Neural cell (in vitro differentiated cells): ENCODE data around the gene CENPS. TPM values are rescaled to one million over a fixed set of nuclear protein-coding genes. Genes with fewer than 3 reads are reported as not detected.

ENCODE experiments used
- H2AFZ ChIP-seq: fragments of 200-600, 300-800 bp; sonication (generic), shearing (Covaris generic); 2 replicates; pipeline ENCODE4 v1.6.0; 2014; ENCODE audit warnings: low read depth, mild to moderate bottlenecking, antibody characterized with exemption, low read length, moderate library complexity
- H3F3A ChIP-seq: fragments of 200-600 bp; shearing (Covaris generic); 2 replicates; pipeline ENCODE4 v1.6.1; 2016; ENCODE audit warnings: mild to moderate bottlenecking, moderate library complexity, mixed read lengths, antibody characterized with exemption, low read length; ENCODE audit not compliant: insufficient read depth, poor library complexity, severe bottlenecking
- H3K27ac ChIP-seq: fragments of 200-600, 300-800 bp; sonication (generic), shearing (Covaris generic); 2 replicates; pipeline ENCODE4 v1.5.1; 2014; ENCODE audit warnings: mild to moderate bottlenecking, low read length, moderate library complexity
- H3K27me3 ChIP-seq: fragments of 300-800, 200-600 bp; sonication (generic), shearing (Covaris generic); 2 replicates; pipeline ENCODE4 v1.6.0; 2014; ENCODE audit warnings: mild to moderate bottlenecking, low read depth, low read length, moderate library complexity; ENCODE audit not compliant: insufficient read depth
- H3K36me3 ChIP-seq: fragments of 300-800, 200-600 bp; sonication (generic), shearing (Covaris generic); 2 replicates; pipeline ENCODE4 v1.5.1; 2014; ENCODE audit warnings: mild to moderate bottlenecking, antibody characterized with exemption, low read length, moderate library complexity; ENCODE audit not compliant: insufficient read depth
- H3K4me2 ChIP-seq: fragments of 300-800, 200-600 bp; sonication (generic), shearing (Covaris generic); 2 replicates; pipeline ENCODE4 v1.6.0; 2014; ENCODE audit warnings: mild to moderate bottlenecking, low read length
- H3K4me3 ChIP-seq: fragments of 300-800, 200-600 bp; sonication (generic), shearing (Covaris generic); 2 replicates; pipeline ENCODE4 v1.5.1; 2014; ENCODE audit warnings: mild to moderate bottlenecking, low read length, moderate library complexity
- H3K79me2 ChIP-seq: fragments of 200-600 bp; shearing (Covaris generic); replicated peaks from 2 replicates; pipeline ENCODE4 v1.6.0; 2014; ENCODE audit warnings: mild to moderate bottlenecking, low read length, moderate library complexity; ENCODE audit not compliant: insufficient read depth
- H3K9ac ChIP-seq: fragments of 300-800, 200-600 bp; sonication (generic), shearing (Covaris generic); 2 replicates; pipeline ENCODE4 v1.6.1; 2016; ENCODE audit warnings: mild to moderate bottlenecking, low read length, mixed read lengths
- H3K9me2 ChIP-seq: fragments of 200-600 bp; shearing (Covaris generic); 2 replicates; pipeline ENCODE4 v1.6.1; 2016; ENCODE audit warnings: mild to moderate bottlenecking, low read length, mixed read lengths; ENCODE audit not compliant: insufficient read depth
- H3K9me3 ChIP-seq: fragments of 200-600, 300-800 bp; sonication (generic), shearing (Covaris generic); 2 replicates; pipeline ENCODE4 v1.6.1; 2016; ENCODE audit warnings: mild to moderate bottlenecking, mixed run types, low read length, moderate library complexity, mixed read lengths
- H4K20me1 ChIP-seq: fragments of 200-600 bp; shearing (Covaris generic); 2 replicates; pipeline ENCODE4 v1.6.1; 2016; ENCODE audit warnings: mild to moderate bottlenecking, mixed run types; ENCODE audit not compliant: insufficient read depth
- CTCF ChIP-seq: fragments of 450-650 bp; IDR thresholded peaks from 2 replicates; pipeline ENCODE4 v1.5.1; 2014; ENCODE audit warnings: antibody characterized with exemption, mild to moderate bottlenecking, moderate library complexity; ENCODE audit not compliant: poor library complexity, severe bottlenecking
- EP300 ChIP-seq: fragments of 450-650 bp; conservative IDR thresholded peaks from 2 replicates; pipeline ENCODE4 v1.6.1; 2014; ENCODE audit warnings: antibody characterized with exemption, mild to moderate bottlenecking, moderate library complexity; ENCODE audit not compliant: poor library complexity, severe bottlenecking
- EZH2 ChIP-seq: fragments of 200-600, 300-800 bp; shearing (Covaris generic), sonication (generic); IDR thresholded peaks from 2 replicates; pipeline ENCODE4 v1.6.1; 2014; ENCODE audit warnings: antibody characterized with exemption, low read length, borderline replicate concordance, mild to moderate bottlenecking; ENCODE audit not compliant: insufficient read depth, poor library complexity, severe bottlenecking
- MXI1 ChIP-seq: fragments of 450-650 bp; conservative IDR thresholded peaks from 2 replicates; pipeline ENCODE4 v1.6.1; 2014; ENCODE audit warnings: antibody characterized with exemption, mild to moderate bottlenecking; ENCODE audit not compliant: poor library complexity, severe bottlenecking
- POLR2AphosphoS5 ChIP-seq: IDR thresholded peaks from 2 replicates; pipeline ENCODE4 v1.6.1; 2012
- RAD21 ChIP-seq: fragments of 450-650 bp; conservative IDR thresholded peaks from 2 replicates; pipeline ENCODE4 v1.6.1; 2014; ENCODE audit warnings: antibody characterized with exemption, mild to moderate bottlenecking, moderate library complexity
- REST ChIP-seq: IDR thresholded peaks from 2 replicates; pipeline ENCODE4 v1.6.1; 2012; ENCODE audit warnings: borderline replicate concordance
- SMC3 ChIP-seq: fragments of 450-650 bp; conservative IDR thresholded peaks from 2 replicates; pipeline ENCODE4 v1.6.1; 2014; ENCODE audit warnings: antibody characterized with exemption, mild to moderate bottlenecking, moderate library complexity; ENCODE audit not compliant: poor library complexity
- TAF1 ChIP-seq: IDR thresholded peaks from 2 replicates; pipeline ENCODE4 v1.6.1; 2012; ENCODE audit warnings: low read depth
- polyA minus RNA-seq: library from RNA; depleted of rRNA, polyadenylated mRNA; stranded (reverse); fragments of >200 nt; gene quantifications from 2 replicates; pipeline ENCODE4 v1.2.3, GENCODE V29; 2014
- polyA plus RNA-seq: library from polyadenylated mRNA; depleted of rRNA; stranded (reverse); fragments of >200 nt; gene quantifications from 2 replicates; pipeline ENCODE4 v1.2.3, GENCODE V29; 2014

CENPS gene
- 16.5 and 27.8 TPM in 2 replicates for polyA plus RNA-seq
- polyA minus RNA-seq: 17.1 and 21.2 TPM in 2 replicates

GRCh38 chr1:10430216-10431069 lies at the start of gene CENPS:
Gene CENPS (plus strand): TSS chr1:10430433. CDS start chr1:10430518, 85 bp downstream.
- Histone ChIP-seq H4K20me1 (no peaks in the 10 kb centered on the region), H3F3A (no peaks in the 10 kb centered on the region), H3K36me3 (no peaks in the 10 kb centered on the region), H3K4me3 (peak within 1 kb of the TSS; percentile 98), H2AFZ (peak within 1 kb of the TSS; percentile 97), H3K9me2 (no peaks in the 10 kb centered on the region), H3K9ac (peak within 1 kb of the TSS; percentile 91), H3K4me2 (peak within 1 kb of the TSS; percentile 67), H3K79me2 (peaks cover 5% of the 10 kb centered on the region), H3K27ac (peak within 1 kb of the TSS; percentile 86), H3K27me3 (no peaks in the 10 kb centered on the region), H3K9me3 (no peaks in the 10 kb centered on the region)
- TF ChIP-seq CTCF: peak; percentile 99
- peak; percentile 79 for TF ChIP-seq POLR2AphosphoS5
- TF ChIP-seq REST: no peak
- TF ChIP-seq EZH2: no peak
- peak; percentile 92 for TF ChIP-seq SMC3
- TF ChIP-seq RAD21: peak; percentile 70
- TF ChIP-seq EP300: peak; percentile 72
- no peak for TF ChIP-seq TAF1
- peak; percentile 98 for TF ChIP-seq MXI1

GRCh38 chr1:10380594-10381275 lies 49.5 kb upstream of the CENPS start:
- no peak for TF ChIP-seq MXI1
- no peak for TF ChIP-seq TAF1
- TF ChIP-seq SMC3: no peak
- TF ChIP-seq EZH2: no peak
- TF ChIP-seq RAD21: no peak
- no peak for TF ChIP-seq EP300
- no peak for TF ChIP-seq REST
- TF ChIP-seq CTCF: no peak
- no peak for TF ChIP-seq POLR2AphosphoS5
- Histone ChIP-seq H3K79me2 (no peaks in the 10 kb centered on the region), H2AFZ (no peak overlapping the region), H3K9ac (no peak overlapping the region), H3K27ac (no peak overlapping the region), H3K9me2 (no peaks in the 10 kb centered on the region), H3K4me3 (no peak overlapping the region), H3K9me3 (no peaks in the 10 kb centered on the region), H3K27me3 (no peaks in the 10 kb centered on the region), H3F3A (no peaks in the 10 kb centered on the region), H4K20me1 (no peaks in the 10 kb centered on the region), H3K4me2 (no peak overlapping the region), H3K36me3 (peaks cover 6% of the 10 kb centered on the region)
